Measurements from ENCODE around the gene DHCR7. TPM values are rescaled to one million over a fixed set of nuclear protein-coding genes. Genes with fewer than 3 reads are reported as not detected.

Gene DHCR7
- polyA plus RNA-seq, 1 of the 3 experiments (the other 2 are of a cell fraction): 21.4 TPM

- no peaks in the 10 kb centered on the region for H3K79me2 ChIP-seq (ENCODE audit: insufficient read depth)
- TF ChIP-seq POLR2AphosphoS5 (IDR thresholded peaks at IDR 0.05; ENCODE audit: low read depth, low read length): no peak
- TF ChIP-seq MEF2A (IDR thresholded peaks at IDR 0.05; ENCODE audit: borderline replicate concordance, low read depth): no peak
- no peak for TF ChIP-seq NFIC (IDR thresholded peaks at IDR 0.05; ENCODE audit: borderline replicate concordance)
- no peak for TF ChIP-seq TCF12 (IDR thresholded peaks at IDR 0.05)
- TF ChIP-seq YY1 (IDR thresholded peaks at IDR 0.05; ENCODE audit: low read depth): no peak
- no peak for TF ChIP-seq RFX5 (IDR thresholded peaks at IDR 0.05; ENCODE audit: low read length)
- TF ChIP-seq IRF3 (IDR thresholded peaks at IDR 0.05; ENCODE audit: low read depth, low read length): no peak
- no peak for TF ChIP-seq FOSL2 (IDR thresholded peaks at IDR 0.05; ENCODE audit: borderline replicate concordance, low read depth)
- no peak for TF ChIP-seq SIN3A (IDR thresholded peaks at IDR 0.05; ENCODE audit: borderline replicate concordance, low read depth, low read length)
- TF ChIP-seq CHD2 (IDR thresholded peaks at IDR 0.05; ENCODE audit: low read length, partially characterized antibody): no peak
- TF ChIP-seq RAD21 (IDR thresholded peaks at IDR 0.05; ENCODE audit: low read length): no peak
- TF ChIP-seq TEAD4 (IDR thresholded peaks at IDR 0.05; ENCODE audit: borderline replicate concordance, insufficient read depth): no peak
- H3K27ac ChIP-seq (ENCODE audit: low read depth in 2 of 2, low read length in 1 of 2): no peak overlapping the region
- no peaks in the 10 kb centered on the region for H3K4me1 ChIP-seq (ENCODE audit: control insufficient read depth in 1 of 2, insufficient read depth in 2 of 2, low read depth in 1 of 2, low read length in 1 of 2)
- H3K9me2 ChIP-seq: no peaks in the 10 kb centered on the region
- no peaks in the 10 kb centered on the region for H4K20me1 ChIP-seq (ENCODE audit: insufficient read depth)
- no peak overlapping the region for H3K4me3 ChIP-seq (ENCODE audit: low read depth in 2 of 2, low read length in 1 of 2)
- ChIA-PET POLR2A (no interaction called here), CTCF (interaction anchor here (1.8 kb wide), 1 partner anchor 141 kb away, joined by 4 read pairs; no protein-coding TSS in a partner anchor)
- 92% methylated on average over 19 of the region's 19 CpGs for WGBS (ENCODE audit: low lambda C conversion rate)
- H3K36me3 ChIP-seq (replicated peaks in 1 of 2; ENCODE audit: control insufficient read depth in 1 of 2, insufficient read depth in 2 of 2, low read length in 1 of 2): peaks cover 0 to 30% of the 10 kb centered on the region in 2 experiments
- H2AFZ ChIP-seq (ENCODE audit: low read depth): no peak overlapping the region
- H3F3A ChIP-seq (replicated peaks; ENCODE audit: insufficient read depth): no peaks in the 10 kb centered on the region
- no peak for DNase-seq
- H3K9me3 ChIP-seq: no peaks in the 10 kb centered on the region
- H3K27me3 ChIP-seq (ENCODE audit: insufficient read depth): no peaks in the 10 kb centered on the region
- H3K4me2 ChIP-seq: no peak overlapping the region
- H3K9ac ChIP-seq: no peak overlapping the region
Measured at GRCh38 chr11:71438650-71439049, 9.5 kb downstream of the DHCR7 start.

- Histone ChIP-seq H3K27me3 (ENCODE audit: insufficient read depth) (no peaks in the 10 kb centered on the region), H3K27ac (ENCODE audit: low read depth in 2 of 2, low read length in 1 of 2) (no peak overlapping the region), H3K79me2 (ENCODE audit: insufficient read depth) (no peaks in the 10 kb centered on the region), H3F3A (replicated peaks; ENCODE audit: insufficient read depth) (no peaks in the 10 kb centered on the region), H3K4me2 (no peak overlapping the region), H3K9me3 (no peaks in the 10 kb centered on the region), H3K36me3 (replicated peaks in 1 of 2; ENCODE audit: control insufficient read depth in 1 of 2, insufficient read depth in 2 of 2, low read length in 1 of 2) (peaks cover 0 to 25% of the 10 kb centered on the region in 2 experiments), H3K4me3 (ENCODE audit: low read depth in 2 of 2, low read length in 1 of 2) (no peak overlapping the region), H3K9ac (no peak overlapping the region), H3K9me2 (no peaks in the 10 kb centered on the region), H3K4me1 (ENCODE audit: control insufficient read depth in 1 of 2, insufficient read depth in 2 of 2, low read depth in 1 of 2, low read length in 1 of 2) (no peaks in the 10 kb centered on the region; a peak in 1 of 4 replicates), H2AFZ (ENCODE audit: low read depth) (no peak overlapping the region), H4K20me1 (ENCODE audit: insufficient read depth) (no peaks in the 10 kb centered on the region)
- ChIA-PET POLR2A (no interaction called here), CTCF (no interaction called here)
- TF ChIP-seq YY1 (IDR thresholded peaks at IDR 0.05; ENCODE audit: low read depth): no peak
- no peak for TF ChIP-seq REST (IDR thresholded peaks at IDR 0.05; ENCODE audit: low read depth, low read length)
- TF ChIP-seq SMC3 (IDR thresholded peaks at IDR 0.05; ENCODE audit: low read depth, low read length): no peak
- no peak for TF ChIP-seq FOXJ3 (CRISPR knock-in tag; IDR thresholded peaks at IDR 0.05)
- TF ChIP-seq TCF12 (IDR thresholded peaks at IDR 0.05): no peak
- no peak for TF ChIP-seq FOXM1 (IDR thresholded peaks at IDR 0.05; ENCODE audit: low read depth)
- no peak for TF ChIP-seq RCOR1 (IDR thresholded peaks at IDR 0.05; ENCODE audit: low read length)
- TF ChIP-seq FOSL2 (IDR thresholded peaks at IDR 0.05; ENCODE audit: borderline replicate concordance, low read depth): no peak
- no peak for TF ChIP-seq USF1 (IDR thresholded peaks at IDR 0.05; ENCODE audit: borderline replicate concordance, low read depth)
- no peak for TF ChIP-seq MAX (IDR thresholded peaks at IDR 0.05; ENCODE audit: low read depth)
- DNase-seq: no peak
- WGBS (ENCODE audit: low lambda C conversion rate): 74% methylated on average over 7 of the region's 13 CpGs
Measured at GRCh38 chr11:71437879-71438278, 10.3 kb downstream of the DHCR7 start.
